Endothelial cell (in vitro differentiated cells): ENCODE data around the gene STK35. TPM values are rescaled to one million over a fixed set of nuclear protein-coding genes. Genes with fewer than 3 reads are reported as not detected.

Experiments used
- DNase-seq: peaks from one replicate; pipeline ENCODE4 v3.0.0; 2021; ENCODE audit warnings: low spot score
- H3K27ac Mint-ChIP-seq: one replicate; pipeline ENCODE4 v1.8.0; 2021; ENCODE audit warnings: mixed read lengths, inconsistent platforms; ENCODE audit not compliant: unreplicated experiment
- H3K27me3 Mint-ChIP-seq: one replicate; pipeline ENCODE4 v1.8.0; 2021; ENCODE audit warnings: mild to moderate bottlenecking, moderate library complexity, mixed read lengths, inconsistent platforms; ENCODE audit not compliant: unreplicated experiment
- H3K36me3 Mint-ChIP-seq: one replicate; pipeline ENCODE4 v1.8.0; 2021; ENCODE audit warnings: mild to moderate bottlenecking, low read depth, mixed read lengths, inconsistent platforms; ENCODE audit not compliant: unreplicated experiment
- H3K4me1 Mint-ChIP-seq: one replicate; pipeline ENCODE4 v1.8.0; 2021; ENCODE audit warnings: mild to moderate bottlenecking, mixed read lengths, inconsistent platforms; ENCODE audit not compliant: unreplicated experiment
- H3K4me3 Mint-ChIP-seq: one replicate; pipeline ENCODE4 v1.8.0; 2021; ENCODE audit warnings: mild to moderate bottlenecking, mixed read lengths, inconsistent platforms; ENCODE audit not compliant: unreplicated experiment
- H3K9me3 Mint-ChIP-seq: one replicate; pipeline ENCODE4 v1.8.0; 2021; ENCODE audit warnings: mixed read lengths, inconsistent platforms; ENCODE audit not compliant: unreplicated experiment
- CTCF ChIP-seq: fragments of 200-600 bp; sonication (generic); IDR thresholded peaks from one replicate; pipeline ENCODE4 v1.5.0; 2021; ENCODE audit warnings: antibody characterized with exemption; ENCODE audit not compliant: unreplicated experiment
- total RNA-seq: library from RNA; stranded (reverse); fragmentation: NEBNext Ultra II Directional; extraction: Animal tissue kit (Norgen Biotek cat#: 25700); gene quantifications from one replicate; pipeline ENCODE4 v1.2.1, GENCODE V29; 2021; ENCODE audit not compliant: unreplicated experiment

Gene STK35
- total RNA-seq, 1 donor from 2014 or later = 31.3 TPM

- Mint-ChIP-seq H3K36me3 (no peaks in the 10 kb centered on the region), H3K9me3 (no peaks in the 10 kb centered on the region), H3K27ac (no peak overlapping the region), H3K4me3 (no peak overlapping the region), H3K4me1 (peaks cover 7% of the 10 kb centered on the region), H3K27me3 (peaks cover 6% of the 10 kb centered on the region)
- DNase-seq = no peak
- TF ChIP-seq CTCF = no peak
Measured at GRCh38 chr20:2133318-2134183, 31.9 kb downstream of the STK35 start.

GRCh38 chr20:2135013-2135412 lies 33.4 kb downstream of the STK35 start:
- Mint-ChIP-seq H3K9me3 (no peaks in the 10 kb centered on the region), H3K4me3 (no peak overlapping the region), H3K27me3 (no peaks in the 10 kb centered on the region), H3K27ac (no peak overlapping the region), H3K36me3 (no peaks in the 10 kb centered on the region), H3K4me1 (peaks cover under 1% of the 10 kb centered on the region)
- DNase-seq = no peak
- TF ChIP-seq CTCF = no peak

- Mint-ChIP-seq H3K27me3 (no peaks in the 10 kb centered on the region), H3K4me3 (no peak overlapping the region), H3K4me1 (no peaks in the 10 kb centered on the region), H3K9me3 (no peaks in the 10 kb centered on the region), H3K36me3 (no peaks in the 10 kb centered on the region), H3K27ac (no peak overlapping the region)
- no peak for DNase-seq
- no peak for TF ChIP-seq CTCF
Measured at GRCh38 chr20:2136275-2136674, 34.6 kb downstream of the STK35 start.

GRCh38 chr20:2137552-2138201 lies 36.0 kb downstream of the STK35 start:
- TF ChIP-seq CTCF = no peak
- no peak for DNase-seq
- no peaks in the 10 kb centered on the region for H3K9me3 Mint-ChIP-seq
- H3K4me3 Mint-ChIP-seq = no peak overlapping the region
- H3K27me3 Mint-ChIP-seq = no peaks in the 10 kb centered on the region
- H3K27ac Mint-ChIP-seq = no peak overlapping the region
- H3K4me1 Mint-ChIP-seq = no peaks in the 10 kb centered on the region
- H3K36me3 Mint-ChIP-seq = no peaks in the 10 kb centered on the region

- H3K9me3 Mint-ChIP-seq = no peaks in the 10 kb centered on the region
- no peak overlapping the region for H3K27ac Mint-ChIP-seq
- H3K36me3 Mint-ChIP-seq = no peaks in the 10 kb centered on the region
- no peak for TF ChIP-seq CTCF
- no peaks in the 10 kb centered on the region for H3K27me3 Mint-ChIP-seq
- H3K4me3 Mint-ChIP-seq = no peak overlapping the region
- no peak for DNase-seq
- no peaks in the 10 kb centered on the region for H3K4me1 Mint-ChIP-seq
Measured at GRCh38 chr20:2138396-2138795, 36.8 kb downstream of the STK35 start.
